Right ventricle myocardium inferior (tissue), 1 donor: ENCODE results near the gene MYOF. TPM values are rescaled to one million over a fixed set of nuclear protein-coding genes. Genes with fewer than 3 reads are reported as not detected.
A peak's percentile ranks its signal among the peaks of the same experiment; 100 is the strongest.

ENCODE experiments used
- ATAC-seq: fragments of 200-7000 bp; cut with Tn5 transposase; one replicate; pipeline ENCODE4 v1.9.1; 2020; ENCODE audit warnings: mild to moderate bottlenecking, moderate library complexity
- DNase-seq: peaks from one replicate; pipeline ENCODE4 v3.0.0; 2021; ENCODE audit errors: missing footprints
- intact Hi-C: fragments of 100-400 bp; cut with DNase I; formaldehyde crosslinking; loops from one replicate; pipeline ENCODE4 v1.11.0; 2022
- long read RNA-seq: library from polyadenylated mRNA; unstranded; transcript quantifications from one replicate; pipeline ENCODE4 v2.0.0, GENCODE V29; 2021
- total RNA-seq: library from RNA; stranded (reverse); fragmentation: NEBNext Ultra II Directional; extraction: Animal tissue kit (Norgen Biotek cat#: 25700); gene quantifications from one replicate; pipeline ENCODE4 v1.2.1, GENCODE V29; 2021
- donor health status: DM: no; HTN: yes; CAD: no; lungs with severe emphysema.

Gene MYOF, protein sequence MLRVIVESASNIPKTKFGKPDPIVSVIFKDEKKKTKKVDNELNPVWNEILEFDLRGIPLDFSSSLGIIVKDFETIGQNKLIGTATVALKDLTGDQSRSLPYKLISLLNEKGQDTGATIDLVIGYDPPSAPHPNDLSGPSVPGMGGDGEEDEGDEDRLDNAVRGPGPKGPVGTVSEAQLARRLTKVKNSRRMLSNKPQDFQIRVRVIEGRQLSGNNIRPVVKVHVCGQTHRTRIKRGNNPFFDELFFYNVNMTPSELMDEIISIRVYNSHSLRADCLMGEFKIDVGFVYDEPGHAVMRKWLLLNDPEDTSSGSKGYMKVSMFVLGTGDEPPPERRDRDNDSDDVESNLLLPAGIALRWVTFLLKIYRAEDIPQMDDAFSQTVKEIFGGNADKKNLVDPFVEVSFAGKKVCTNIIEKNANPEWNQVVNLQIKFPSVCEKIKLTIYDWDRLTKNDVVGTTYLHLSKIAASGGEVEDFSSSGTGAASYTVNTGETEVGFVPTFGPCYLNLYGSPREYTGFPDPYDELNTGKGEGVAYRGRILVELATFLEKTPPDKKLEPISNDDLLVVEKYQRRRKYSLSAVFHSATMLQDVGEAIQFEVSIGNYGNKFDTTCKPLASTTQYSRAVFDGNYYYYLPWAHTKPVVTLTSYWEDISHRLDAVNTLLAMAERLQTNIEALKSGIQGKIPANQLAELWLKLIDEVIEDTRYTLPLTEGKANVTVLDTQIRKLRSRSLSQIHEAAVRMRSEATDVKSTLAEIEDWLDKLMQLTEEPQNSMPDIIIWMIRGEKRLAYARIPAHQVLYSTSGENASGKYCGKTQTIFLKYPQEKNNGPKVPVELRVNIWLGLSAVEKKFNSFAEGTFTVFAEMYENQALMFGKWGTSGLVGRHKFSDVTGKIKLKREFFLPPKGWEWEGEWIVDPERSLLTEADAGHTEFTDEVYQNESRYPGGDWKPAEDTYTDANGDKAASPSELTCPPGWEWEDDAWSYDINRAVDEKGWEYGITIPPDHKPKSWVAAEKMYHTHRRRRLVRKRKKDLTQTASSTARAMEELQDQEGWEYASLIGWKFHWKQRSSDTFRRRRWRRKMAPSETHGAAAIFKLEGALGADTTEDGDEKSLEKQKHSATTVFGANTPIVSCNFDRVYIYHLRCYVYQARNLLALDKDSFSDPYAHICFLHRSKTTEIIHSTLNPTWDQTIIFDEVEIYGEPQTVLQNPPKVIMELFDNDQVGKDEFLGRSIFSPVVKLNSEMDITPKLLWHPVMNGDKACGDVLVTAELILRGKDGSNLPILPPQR (N-terminal part only)
- 34.4 TPM for total RNA-seq
- long read RNA-seq, partial matches to known transcripts = 1 of 2 reads
- long read RNA-seq, other reads (novel, unspliced or antisense) = 1 of 2 reads

DNA sequence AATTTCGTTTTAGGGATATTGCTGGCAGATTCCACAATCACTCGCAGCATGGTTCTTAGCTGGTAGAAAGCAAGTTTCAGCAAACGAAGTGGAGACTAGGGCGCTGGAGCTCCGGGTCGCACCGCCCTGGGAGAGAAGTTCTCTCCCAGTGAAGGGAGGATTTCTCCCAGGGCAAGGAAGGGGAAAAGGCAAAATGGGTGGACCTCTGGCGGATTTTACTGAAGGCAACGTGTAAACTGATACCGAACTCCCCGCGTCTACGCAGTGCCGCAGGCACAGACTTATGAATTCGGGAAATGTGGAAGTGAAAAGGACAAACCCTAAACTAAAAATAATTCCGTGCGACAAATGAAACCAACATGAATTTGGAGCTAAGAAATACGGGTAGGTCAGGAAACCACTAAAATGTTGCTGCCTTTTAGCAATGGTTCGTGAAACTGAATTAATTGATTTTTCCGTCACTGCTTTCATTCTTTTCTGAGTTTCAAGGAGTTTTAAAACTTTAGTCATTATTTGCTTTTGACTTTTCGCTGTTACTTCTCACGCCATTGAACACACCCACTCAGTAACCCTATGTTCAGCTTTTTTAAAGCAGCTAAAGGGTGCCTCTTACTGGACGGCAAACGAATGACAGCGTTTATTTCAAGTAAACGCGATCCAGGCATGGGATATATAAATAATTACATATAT, at the start of gene MYOF:
Gene MYOF (minus strand): TSS at position 190 of the 690 bp plus-strand sequence. CDS start 140 bp downstream, at position 50.
- DNase-seq = no peak
- ATAC-seq = peak; percentile 88
- intact Hi-C loops = loop anchor here (1.0 kb wide), 1 partner anchor 106 kb away; no protein-coding TSS in a partner anchor

DNA sequence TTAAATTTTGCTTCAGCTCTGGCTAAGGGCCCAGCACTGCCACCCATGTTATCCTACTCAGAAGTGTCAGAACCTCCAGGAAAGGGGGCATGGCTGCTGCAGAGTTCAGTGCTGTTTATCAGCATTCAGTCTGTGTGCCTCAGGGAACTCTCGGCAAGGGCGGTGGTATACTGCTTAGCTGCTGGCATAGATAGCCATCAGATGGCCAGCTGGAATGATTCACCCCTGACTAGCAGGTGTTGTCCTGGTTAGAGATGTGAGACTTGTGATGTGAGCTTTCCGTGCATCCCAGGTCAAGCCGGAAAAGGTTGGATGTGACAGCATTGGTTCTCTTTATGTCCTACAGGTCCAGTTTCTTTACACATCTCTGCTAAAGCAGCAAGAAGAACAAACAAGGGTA, 36.4 kb upstream of the MYOF start:
- intact Hi-C loops = no loop called here

DNA sequence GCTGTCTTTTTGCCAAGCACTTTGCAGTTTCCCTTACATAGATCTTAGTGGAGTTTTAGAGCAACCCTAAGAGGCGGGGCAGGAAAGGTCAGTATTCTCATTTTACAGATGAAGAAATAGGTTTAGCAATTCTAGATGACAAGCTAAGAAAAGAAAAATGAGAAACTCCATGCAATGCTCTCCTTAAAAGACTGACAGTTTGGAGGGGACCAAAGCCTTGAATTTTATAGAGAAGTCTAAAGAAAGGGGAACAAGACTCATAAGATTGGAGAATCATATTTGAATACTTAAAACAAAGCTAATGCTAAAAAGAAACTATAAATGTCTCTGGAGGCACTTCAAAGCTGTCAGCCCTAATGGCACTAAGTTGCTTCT, 33.9 kb upstream of the MYOF start:
- intact Hi-C loops = no loop called here
- ATAC-seq = no peak
- DNase-seq = no peak

More for the DNA sequence above, 36.4 kb upstream of the MYOF start:
- no peak for ATAC-seq
- DNase-seq = no peak

- no peak for DNase-seq
- peak; percentile 60 for ATAC-seq
- intact Hi-C loops = no loop called here
These were observed 33.2 kb upstream of the MYOF start for GRCh38 chr10:93515071-93516005.

GRCh38 chr10:93514521-93514920, 32.4 kb upstream of the MYOF start:
- intact Hi-C loops = no loop called here
- no peak for ATAC-seq

GRCh38 chr10:93513091-93513490, 31.0 kb upstream of the MYOF start:
- DNase-seq = no peak
- intact Hi-C loops = no loop called here
- no peak for ATAC-seq

More at GRCh38 chr10:93514521-93514920, 32.4 kb upstream of the MYOF start:
- DNase-seq = no peak

GRCh38 chr10:93512565-93512964, 30.4 kb upstream of the MYOF start:
- DNase-seq (no peak), ATAC-seq (no peak)
- intact Hi-C loops = no loop called here

DNA sequence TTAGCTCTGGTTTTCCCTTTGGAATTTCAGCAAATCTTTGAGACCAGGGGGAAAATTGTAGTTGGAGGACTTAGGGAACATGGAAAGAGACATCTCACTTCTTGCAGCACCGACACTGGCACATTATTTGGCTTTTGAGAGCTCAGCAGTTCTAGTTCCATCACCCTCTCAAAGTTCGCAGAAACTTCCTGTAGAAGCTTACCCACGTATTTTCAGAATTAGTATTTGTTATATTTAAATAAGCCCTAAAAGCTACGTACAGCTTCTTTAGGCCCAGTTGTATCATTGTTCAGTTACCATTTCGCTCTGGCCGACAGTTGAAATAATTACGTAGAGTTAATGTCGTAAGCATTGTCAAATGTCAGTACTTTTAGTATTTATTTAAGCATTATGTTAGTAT, 27.7 kb upstream of the MYOF start:
- DNase-seq = no peak
- ATAC-seq = no peak
- intact Hi-C loops = no loop called here

DNA sequence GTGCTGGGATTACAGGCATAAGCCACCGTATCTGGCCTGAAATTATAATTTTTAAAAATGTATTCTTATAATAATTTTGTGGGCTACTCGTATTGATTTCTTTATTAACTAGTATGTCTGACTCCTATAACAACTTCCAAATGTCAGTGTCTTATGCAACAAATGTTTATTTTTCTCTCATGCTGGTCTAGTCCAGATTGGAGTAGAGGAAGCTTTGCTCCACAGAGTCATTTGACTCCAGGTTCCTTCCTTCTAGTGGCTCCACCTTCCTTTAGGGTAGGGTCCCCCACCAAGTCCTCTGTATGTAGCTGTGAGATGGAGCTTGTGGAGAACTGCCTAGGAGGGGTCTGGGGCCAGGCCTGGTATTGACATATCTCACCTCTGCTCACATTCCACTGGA, 22.9 kb upstream of the MYOF start:
- no peak for ATAC-seq
- DNase-seq = no peak
- intact Hi-C loops = no loop called here

GRCh38 chr10:93503075-93503474, 20.9 kb upstream of the MYOF start:
- no peak for ATAC-seq
- no peak for DNase-seq
- intact Hi-C loops = no loop called here

DNA sequence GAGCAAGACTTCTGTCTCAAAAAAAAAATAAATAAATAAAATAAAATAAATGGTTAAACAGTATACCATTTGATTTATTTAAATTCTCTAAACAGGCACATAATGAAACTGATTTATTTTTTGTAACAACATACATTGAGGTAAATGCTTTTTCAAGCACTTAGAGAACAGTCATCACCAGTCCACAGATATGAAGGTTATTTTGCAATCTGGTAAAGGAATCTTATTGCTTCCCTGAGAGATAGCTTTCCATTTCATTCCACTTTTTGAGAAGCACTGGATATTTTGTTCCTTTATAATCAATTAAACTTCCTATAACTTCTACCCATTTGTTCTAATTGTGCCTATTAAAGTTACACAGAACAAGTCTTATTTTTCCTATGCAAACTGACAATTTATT, 19.5 kb upstream of the MYOF start:
- DNase-seq (no peak), ATAC-seq (no peak)
- intact Hi-C loops = no loop called here

DNA sequence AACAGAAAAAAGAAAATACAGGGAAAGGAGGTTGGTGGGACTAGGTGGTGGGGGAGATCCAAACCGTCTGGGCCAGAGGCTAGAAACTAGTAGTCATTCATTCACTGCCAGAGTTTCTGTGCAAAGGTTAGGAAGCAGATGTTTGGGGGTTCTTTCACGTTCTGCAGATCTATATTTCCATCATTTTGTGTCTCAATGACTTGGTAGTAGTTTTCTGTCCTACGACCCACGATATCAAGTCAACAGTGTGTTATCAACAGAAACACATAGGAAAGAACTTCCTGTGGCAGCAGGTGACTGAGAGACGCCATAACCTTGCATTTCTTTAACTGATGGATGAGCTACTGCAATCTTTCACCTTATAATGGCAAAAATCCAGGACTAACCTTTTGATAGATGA, 16.0 kb upstream of the MYOF start:
- ATAC-seq (no peak), DNase-seq (no peak)
- intact Hi-C loops = no loop called here

GRCh38 chr10:93496322-93497041, 14.3 kb upstream of the MYOF start, which contains the start of gene CEP55:
Gene CEP55 (plus strand): TSS chr10:93496612. CDS start chr10:93500052, 3,440 bp downstream.
- DNase-seq (peak; percentile 97), ATAC-seq (peak; percentile 100)
- intact Hi-C loops = no loop called here

GRCh38 chr10:93495654-93496321, 13.7 kb upstream of the MYOF start:
- intact Hi-C loops = no loop called here
- ATAC-seq = peak; percentile 61
- no peak for DNase-seq

GRCh38 chr10:93494494-93494893, 12.4 kb upstream of the MYOF start:
- no peak for DNase-seq
- intact Hi-C loops = no loop called here

DNA sequence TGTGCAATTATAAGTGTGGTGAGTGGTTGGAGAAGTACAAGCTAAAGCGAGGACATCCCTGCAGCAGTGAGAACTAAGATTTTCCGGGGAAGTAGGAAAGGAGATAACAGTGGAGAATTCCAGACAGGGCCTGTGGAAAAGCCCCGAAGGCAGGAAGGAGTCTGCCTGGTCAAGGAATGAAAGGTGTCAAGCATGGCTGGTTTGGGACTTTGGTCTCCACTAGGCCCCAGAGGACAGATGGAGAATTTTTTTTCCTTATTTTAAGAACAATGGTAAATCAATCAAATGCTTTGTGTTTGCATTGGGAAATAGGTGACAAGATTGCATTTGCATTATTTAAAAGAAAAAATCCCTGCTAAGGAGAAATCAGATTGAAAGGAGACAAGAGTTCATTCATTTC, 11.0 kb upstream of the MYOF start:
- ATAC-seq (no peak), DNase-seq (no peak)
- intact Hi-C loops = no loop called here

More at GRCh38 chr10:93494494-93494893, 12.4 kb upstream of the MYOF start:
- no peak for ATAC-seq
